HG03439 (cell line): ENCODE results near the gene GRAMD1A.
"Not testable (repeated sequence)": the region's sequence is repeated elsewhere in the genome, so short reads cannot be mapped to it uniquely, and the experiment has no call there.

Experiments
- ATAC-seq: cut with Tn5 transposase; IDR thresholded peaks from one replicate; pipeline ENCODE4 v1.9.1; 2021; ENCODE audit warnings: mild to moderate bottlenecking, moderate library complexity; ENCODE audit not compliant: unreplicated experiment

Gene GRAMD1A

GRCh38 chr19:35015954-35016351 lies 15.8 kb downstream of the GRAMD1A start:
- no peak for ATAC-seq

- no peak for ATAC-seq
Observed at GRCh38 chr19:35017507-35017906, 17.4 kb downstream of the GRAMD1A start.

GRCh38 chr19:35018379-35018778 lies 18.3 kb downstream of the GRAMD1A start:
- no peak for ATAC-seq

- no peak for ATAC-seq
Observed at GRCh38 chr19:35019144-35019543, 19.0 kb downstream of the GRAMD1A start.

GRCh38 chr19:35021016-35021415 lies 20.9 kb downstream of the GRAMD1A start:
- ATAC-seq = no peak

- no peak for ATAC-seq
Observed at GRCh38 chr19:35021596-35021995, 21.5 kb downstream of the GRAMD1A start.

GRCh38 chr19:35022460-35022859 lies 22.3 kb downstream of the GRAMD1A start:
- no peak for ATAC-seq

GRCh38 chr19:35023428-35023827 lies 23.3 kb downstream of the GRAMD1A start:
- no peak for ATAC-seq

- no peak for ATAC-seq
Observed at GRCh38 chr19:35024095-35024494, 24.0 kb downstream of the GRAMD1A start.

- no peak for ATAC-seq
Observed at GRCh38 chr19:35025969-35026368, 25.8 kb downstream of the GRAMD1A start.

GRCh38 chr19:35026418-35026817 lies 26.3 kb downstream of the GRAMD1A start:
- ATAC-seq = no peak

GRCh38 chr19:35027009-35027408 lies 26.9 kb downstream of the GRAMD1A start:
- no peak for ATAC-seq

- ATAC-seq = no peak
Observed at GRCh38 chr19:35027851-35028599, 27.9 kb downstream of the GRAMD1A start.

GRCh38 chr19:35028600-35028885 lies 28.4 kb downstream of the GRAMD1A start:
- ATAC-seq = not testable (repeated sequence)

- not testable (repeated sequence) for ATAC-seq
Observed at GRCh38 chr19:35029275-35029736, 29.2 kb downstream of the GRAMD1A start.

- ATAC-seq = no peak
Observed at GRCh38 chr19:35029737-35030256, 29.7 kb downstream of the GRAMD1A start.

- ATAC-seq = no peak
Observed at GRCh38 chr19:35030257-35031071, 30.3 kb downstream of the GRAMD1A start, which contains the start of gene SCN1B. Gene SCN1B (plus strand): TSS chr19:35030470. CDS start chr19:35030821, 351 bp downstream.

GRCh38 chr19:35031072-35031881 lies 31.2 kb downstream of the GRAMD1A start:
- no peak for ATAC-seq

GRCh38 chr19:35032356-35032865 lies 32.3 kb downstream of the GRAMD1A start:
- no peak for ATAC-seq

GRCh38 chr19:35033067-35034004 lies 33.2 kb downstream of the GRAMD1A start:
- ATAC-seq = no peak
